ENCODE results near the gene CSTF3.

DNA sequence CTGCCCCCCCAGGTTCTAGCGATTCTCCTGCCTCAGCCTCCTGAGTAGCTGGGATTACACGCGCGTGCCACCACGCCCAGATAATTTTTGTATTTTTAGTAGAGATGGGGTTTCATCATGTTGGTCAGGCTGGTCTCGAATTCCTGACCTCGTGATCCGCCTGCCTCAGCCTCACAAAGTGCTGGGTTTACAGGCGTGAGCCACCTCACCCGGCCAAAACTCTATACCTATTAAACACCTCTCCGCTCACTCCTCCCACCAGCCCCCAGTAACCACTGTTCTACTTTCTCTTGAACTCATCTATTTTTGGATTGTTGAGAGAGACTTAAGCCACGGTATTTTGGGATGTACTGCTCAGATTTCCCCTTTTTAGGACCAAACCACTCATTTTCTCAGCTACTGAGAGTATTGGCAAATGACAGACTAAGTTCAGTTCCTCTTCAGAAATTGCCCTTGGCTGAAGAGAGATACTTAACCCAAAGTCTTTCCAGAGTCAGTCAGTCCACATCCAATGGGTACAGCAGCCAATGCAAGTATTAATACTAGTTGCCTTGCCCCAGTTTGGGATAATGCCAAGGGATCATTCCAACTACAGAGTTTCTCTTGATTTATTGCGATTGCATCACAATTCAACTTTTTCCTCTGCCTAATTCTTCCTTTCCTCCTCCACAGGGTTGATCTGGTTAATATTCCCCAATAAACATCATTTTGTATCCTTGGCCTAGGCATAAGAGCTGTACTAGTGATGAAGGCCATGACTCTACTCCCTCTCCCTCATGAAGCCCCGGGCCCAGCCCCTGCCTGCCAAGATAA, 36.8 kb upstream of the CSTF3 start:
- TF ChIP-seq POLR2AphosphoS5 (IDR thresholded peaks at IDR 0.05) = no peak
- TF ChIP-seq CTCF (IDR thresholded peaks at IDR 0.05) = no peak
- no peak for TF ChIP-seq POLR2A (IDR thresholded peaks at IDR 0.05)
